HG02623 (cell line): Measurements from ENCODE around the gene PRTFDC1.
A peak's percentile ranks its signal among the peaks of the same experiment; 100 is the strongest.
"Not testable (repeated sequence)": the region's sequence is repeated elsewhere in the genome, so short reads cannot be mapped to it uniquely, and the experiment has no call there.

Experiments
- ATAC-seq: cut with Tn5 transposase; IDR thresholded peaks from one replicate; pipeline ENCODE4 v1.9.1; 2021; ENCODE audit warnings: moderate library complexity; ENCODE audit not compliant: unreplicated experiment

The PRTFDC1 gene

GRCh38 chr10:24935504-24936292, 16.7 kb downstream of the PRTFDC1 start:
- no peak for ATAC-seq

GRCh38 chr10:24931236-24931635, 21.2 kb downstream of the PRTFDC1 start:
- no peak for ATAC-seq

- ATAC-seq = no peak
Observed at GRCh38 chr10:24930427-24930826, 22.0 kb downstream of the PRTFDC1 start.

GRCh38 chr10:24929904-24930303, 22.5 kb downstream of the PRTFDC1 start:
- no peak for ATAC-seq

GRCh38 chr10:24929056-24929544, 23.3 kb downstream of the PRTFDC1 start:
- no peak for ATAC-seq

GRCh38 chr10:24928163-24928562, 24.2 kb downstream of the PRTFDC1 start:
- no peak for ATAC-seq

- no peak for ATAC-seq
Observed at GRCh38 chr10:24926557-24926956, 25.8 kb downstream of the PRTFDC1 start.

GRCh38 chr10:24925799-24926198, 26.6 kb downstream of the PRTFDC1 start:
- ATAC-seq = no peak

GRCh38 chr10:24924483-24924882, 27.9 kb downstream of the PRTFDC1 start:
- not testable (repeated sequence) for ATAC-seq

- ATAC-seq = not testable (repeated sequence)
Observed at GRCh38 chr10:24922222-24922868, 30.1 kb downstream of the PRTFDC1 start.

- peak; percentile 98 for ATAC-seq
Observed at GRCh38 chr10:24920907-24921881, 31.2 kb downstream of the PRTFDC1 start.

- ATAC-seq = not testable (repeated sequence)
Observed at GRCh38 chr10:24920192-24920591, 32.2 kb downstream of the PRTFDC1 start.

- ATAC-seq = not testable (repeated sequence)
Observed at GRCh38 chr10:24919629-24920028, 32.8 kb downstream of the PRTFDC1 start.

- ATAC-seq = no peak
Observed at GRCh38 chr10:24917979-24918378, 34.4 kb downstream of the PRTFDC1 start.

- no peak for ATAC-seq
Observed at GRCh38 chr10:24917493-24917892, 34.9 kb downstream of the PRTFDC1 start.

- ATAC-seq = no peak
Observed at GRCh38 chr10:24916365-24916764, 36.0 kb downstream of the PRTFDC1 start.

- ATAC-seq = no peak
Observed at GRCh38 chr10:24915304-24915703, 37.1 kb downstream of the PRTFDC1 start.

GRCh38 chr10:24914148-24914547, 38.3 kb downstream of the PRTFDC1 start:
- no peak for ATAC-seq

- no peak for ATAC-seq
Observed at GRCh38 chr10:24912215-24912614, 40.2 kb downstream of the PRTFDC1 start.

GRCh38 chr10:24911029-24911428, 41.4 kb downstream of the PRTFDC1 start:
- no peak for ATAC-seq

- ATAC-seq = no peak
Observed at GRCh38 chr10:24910574-24910973, 41.8 kb downstream of the PRTFDC1 start.
